HepG2 (cell line): ENCODE data around the gene PARM1. TPM values are rescaled to one million over a fixed set of nuclear protein-coding genes. Genes with fewer than 3 reads are reported as not detected.

Experiments
- ATAC-seq: fragments of 200-7000 bp; cut with Tn5 transposase; 3 replicates; pipeline ENCODE4 v1.9.1; 2020; ENCODE audit warnings: mild to moderate bottlenecking, moderate library complexity
- BruUV-seq: library from RNA; stranded (reverse); fragments of 400-500 nt; replicated peaks from 2 replicates; lab custom pipeline; 2021; lab: Mats Ljungman, UMichigan
- CTCF ChIA-PET: fragments of 300-600 bp; formaldehyde crosslinking; extraction: SDS; loops from one replicate; lab custom pipeline; 2021; ENCODE audit warnings: low total read pairs, inconsistent platforms, low intra/inter-chr PET ratio; lab: Yijun Ruan, JAX
- POLR2A ChIA-PET: fragments of 350-600 bp; sonication (Branson Sonifier 250); formaldehyde crosslinking; loops from one replicate; lab custom pipeline; 2020; ENCODE audit warnings: antibody characterized with exemption, inconsistent platforms; lab: Yijun Ruan, JAX
- DNase-seq: peaks from one replicate; pipeline ENCODE4 v3.0.0-alpha.2; 2015; ENCODE audit warnings: low spot score
- FAIRE-seq: peaks from 3 replicates; lab custom pipeline; 2011; peaks lifted over from hg19 to GRCh38; lab: Jason Lieb, UNC
- H2AFZ ChIP-seq: one replicate; pipeline ENCODE4 v1.6.1; 2011; ENCODE audit warnings: low read length, inconsistent platforms
- H3K27ac ChIP-seq: fragments of 300-600 bp; 3 replicates; pipeline ENCODE4 v1.8.0; 2011; ENCODE audit warnings: mixed run types, mild to moderate bottlenecking, mixed read lengths, low read length, inconsistent platforms; ENCODE audit not compliant: insufficient read depth; ENCODE audit errors: extremely low read length
- H3K27me3 ChIP-seq, 2 experiments: fragments of 200-600 bp in 1 of 2; 2 replicates in 1 of 2; 3 replicates in 1 of 2; pipeline versions ENCODE4 v1.6.0 to v1.8.0; 2011; ENCODE audit warnings: low read length in 2 of 2, mild to moderate bottlenecking in 2 of 2, moderate library complexity in 2 of 2, inconsistent platforms in 1 of 2; ENCODE audit not compliant: insufficient read depth in 2 of 2, control insufficient read depth in 1 of 2
- H3K36me3 ChIP-seq, 2 experiments: fragments of 200-600 bp in 1 of 2; replicated peaks in 1 of 2; 2 replicates in 1 of 2; 3 replicates in 1 of 2; pipeline versions ENCODE4 v1.5.1 to v1.8.0; 2011; ENCODE audit warnings: low read length in 2 of 2, inconsistent platforms in 1 of 2; ENCODE audit not compliant: insufficient read depth in 2 of 2, control insufficient read depth in 1 of 2
- H3K4me1 ChIP-seq: 2 replicates; pipeline ENCODE4 v1.5.1; 2012; ENCODE audit warnings: low read length, inconsistent platforms; ENCODE audit not compliant: insufficient read depth
- H3K4me2 ChIP-seq: 2 replicates; pipeline ENCODE4 v1.6.0; 2011; ENCODE audit warnings: low read depth, low read length, inconsistent platforms
- H3K4me3 ChIP-seq, 3 experiments: fragments of 200-600 bp in 1 of 3; sonication (generic), shearing (Covaris generic) in 1 of 3; replicated peaks in 1 of 3; 2 replicates each; pipeline ENCODE4 v1.5.1; 2011 to 2016; ENCODE audit warnings: low read length in 3 of 3, inconsistent platforms in 2 of 3, low read depth in 2 of 3, mild to moderate bottlenecking in 2 of 3, control low read depth in 1 of 3, mixed read lengths in 1 of 3; ENCODE audit not compliant: insufficient read depth in 1 of 3
- H3K79me2 ChIP-seq: one replicate; pipeline ENCODE4 v1.6.1; 2011; ENCODE audit warnings: low read length, inconsistent platforms; ENCODE audit not compliant: insufficient read depth
- H3K9ac ChIP-seq: 2 replicates; pipeline ENCODE4 v1.6.0; 2011; ENCODE audit warnings: mild to moderate bottlenecking, low read depth, low read length, inconsistent platforms; ENCODE audit not compliant: insufficient read depth
- H3K9me3 ChIP-seq: 2 replicates; pipeline ENCODE4 v1.5.1; 2012; ENCODE audit warnings: mild to moderate bottlenecking, low read length
- H4K20me1 ChIP-seq: 2 replicates; pipeline ENCODE4 v1.6.0; 2011; ENCODE audit warnings: inconsistent platforms, mild to moderate bottlenecking, low read length, moderate library complexity; ENCODE audit not compliant: insufficient read depth
- CREB3 ChIP-seq: sonication (generic); formaldehyde crosslinking; IDR thresholded peaks from 2 replicates; pipeline ENCODE4 v1.5.0; 2020; ENCODE audit warnings: missing genetic modification reagents
- CTCF ChIP-seq: sonication (generic); formaldehyde crosslinking; IDR thresholded peaks from 2 replicates; pipeline ENCODE4 v1.5.0; 2020; ENCODE audit warnings: mild to moderate bottlenecking, missing genetic modification reagents, moderate library complexity
- DMTF1 ChIP-seq: sonication (generic); formaldehyde crosslinking; IDR thresholded peaks from 2 replicates; pipeline ENCODE4 v1.4.0; 2020; ENCODE audit warnings: mild to moderate bottlenecking, missing genetic modification reagents
- GTF2F1 ChIP-seq: fragments of 150-350 bp; IDR thresholded peaks from 2 replicates; pipeline ENCODE4 v1.6.1; 2014; ENCODE audit warnings: low read length
- MYPOP ChIP-seq: sonication (generic); formaldehyde crosslinking; IDR thresholded peaks from 2 replicates; pipeline ENCODE4 v1.8.1; 2023; ENCODE audit warnings: mild to moderate bottlenecking, moderate library complexity, missing genetic modification reagents
- NFAT5 ChIP-seq: sonication (generic); formaldehyde crosslinking; IDR thresholded peaks from 2 replicates; pipeline ENCODE4 v1.4.0; 2020; ENCODE audit warnings: missing genetic modification reagents
- ZNF136 ChIP-seq: sonication (generic); formaldehyde crosslinking; IDR thresholded peaks from 2 replicates; pipeline ENCODE4 v1.8.1; 2022; ENCODE audit warnings: low read depth, mild to moderate bottlenecking, moderate library complexity, missing genetic modification reagents
- ZNF235 ChIP-seq: sonication (generic); formaldehyde crosslinking; IDR thresholded peaks from 2 replicates; pipeline ENCODE4 v1.8.1; 2023; ENCODE audit warnings: mild to moderate bottlenecking, missing genetic modification reagents, borderline replicate concordance
- ZNF264 ChIP-seq: sonication (generic); formaldehyde crosslinking; IDR thresholded peaks from 2 replicates; pipeline ENCODE4 v1.4.0; 2020; ENCODE audit warnings: missing genetic modification reagents
- ZNF773 ChIP-seq: sonication (generic); formaldehyde crosslinking; IDR thresholded peaks from 2 replicates; pipeline ENCODE4 v1.4.0; 2020; ENCODE audit warnings: missing genetic modification reagents, borderline replicate concordance
- ZSCAN25 ChIP-seq: sonication (generic); formaldehyde crosslinking; IDR thresholded peaks from 2 replicates; pipeline ENCODE4 v1.8.0; 2022; ENCODE audit warnings: mild to moderate bottlenecking, missing genetic modification reagents
- WGBS: methylation state at CpG from one replicate; pipeline ENCODE4 v1.1.6; 2017; ENCODE audit warnings: low lambda C conversion rate; 5-methylcytosine and 5-hydroxymethylcytosine counted together
- in situ Hi-C: cut with HindIII; loops from 2 replicates; pipeline ENCODE4 v1.10.0; 2017; ENCODE audit warnings: low pct_unique_long_range_greater_than_20kb; ENCODE audit not compliant: extremely low pct_ligation_motif_present
- intact Hi-C: fragments of 100-400 bp; cut with micrococcal nuclease; formaldehyde crosslinking; loops from one replicate; pipeline ENCODE4 v1.10.0; 2022; ENCODE audit not compliant: unreplicated experiment
- polyA plus RNA-seq, 8 experiments: library from polyadenylated mRNA; depleted of rRNA in 3 of 8; stranded (reverse) in 7 of 8; unstranded in 1 of 8; fragments of >200 nt; fragmentation: Illumina TruSeq in 4 of 8; extraction: Trizol in 4 of 8; gene quantifications; 2 replicates each; pipeline versions ENCODE4 v1.2.1 to v1.2.3, GENCODE V29; 2011 to 2016; ENCODE audit warnings: low read depth in 4 of 8, missing spikeins in 1 of 8, mixed read lengths in 1 of 8; ENCODE audit not compliant: insufficient read depth in 1 of 8
- total RNA-seq, 5 experiments: library from RNA; depleted of rRNA; stranded (reverse); fragments of >200 nt; fragmentation: Illumina TruSeq; extraction: Trizol; gene quantifications; 2 replicates each; pipeline ENCODE4 v1.2.3, GENCODE V29; 2016; ENCODE audit warnings: low read depth in 1 of 5

Gene PARM1
- total and polyA plus RNA-seq, 2 of the 13 experiments (the other 11 are each of a cell fraction or from before 2014, with no cell fraction given), result not detected

GRCh38 chr4:75011131-75011795 lies 78.3 kb downstream of the PARM1 start (continued):
- no peak for TF ChIP-seq CREB3 (CRISPR knock-in tag)
- no peak for TF ChIP-seq MYPOP (CRISPR knock-in tag)
- TF ChIP-seq ZNF136 (CRISPR knock-in tag), result no peak
- no peak for TF ChIP-seq ZNF264 (CRISPR knock-in tag)

GRCh38 chr4:75015627-75016026 lies 82.7 kb downstream of the PARM1 start:
- H3K4me1 ChIP-seq, result no peaks in the 10 kb centered on the region
- ATAC-seq (no peak), DNase-seq (no peak), FAIRE-seq (no peak)
- whole genome bisulfite sequencing, result 5% methylated on average over 2 of the region's 2 CpGs
- no peak overlapping the region for H2AFZ ChIP-seq
- in situ Hi-C loops, result no loop called here
- ChIA-PET CTCF (no interaction called here), POLR2A (no interaction called here)
- no TSS peak for BruUV-seq
- no peaks in the 10 kb centered on the region for H4K20me1 ChIP-seq
- no peaks in the 10 kb centered on the region for H3K27me3 ChIP-seq
- no peaks in the 10 kb centered on the region for H3K9me3 ChIP-seq
- no peaks in the 10 kb centered on the region for H3K36me3 ChIP-seq
- no peak overlapping the region for H3K4me3 ChIP-seq
- H3K27ac ChIP-seq, result no peak overlapping the region
- H3K4me2 ChIP-seq, result no peak overlapping the region
- H3K9ac ChIP-seq, result no peak overlapping the region
- intact Hi-C loops, result no loop called here
- H3K79me2 ChIP-seq, result no peaks in the 10 kb centered on the region
- TF ChIP-seq ZNF773 (CRISPR knock-in tag) (no peak), ZNF235 (CRISPR knock-in tag) (no peak), DMTF1 (CRISPR knock-in tag) (no peak), CTCF (CRISPR knock-in tag) (no peak), GTF2F1 (no peak), NFAT5 (CRISPR knock-in tag) (no peak), ZSCAN25 (CRISPR knock-in tag) (no peak)
